ENCODE data around the gene DPY19L3.
"Not testable (repeated sequence)": the region's sequence is repeated elsewhere in the genome, so short reads cannot be mapped to it uniquely, and the experiment has no call there.

The DPY19L3 gene

DNA sequence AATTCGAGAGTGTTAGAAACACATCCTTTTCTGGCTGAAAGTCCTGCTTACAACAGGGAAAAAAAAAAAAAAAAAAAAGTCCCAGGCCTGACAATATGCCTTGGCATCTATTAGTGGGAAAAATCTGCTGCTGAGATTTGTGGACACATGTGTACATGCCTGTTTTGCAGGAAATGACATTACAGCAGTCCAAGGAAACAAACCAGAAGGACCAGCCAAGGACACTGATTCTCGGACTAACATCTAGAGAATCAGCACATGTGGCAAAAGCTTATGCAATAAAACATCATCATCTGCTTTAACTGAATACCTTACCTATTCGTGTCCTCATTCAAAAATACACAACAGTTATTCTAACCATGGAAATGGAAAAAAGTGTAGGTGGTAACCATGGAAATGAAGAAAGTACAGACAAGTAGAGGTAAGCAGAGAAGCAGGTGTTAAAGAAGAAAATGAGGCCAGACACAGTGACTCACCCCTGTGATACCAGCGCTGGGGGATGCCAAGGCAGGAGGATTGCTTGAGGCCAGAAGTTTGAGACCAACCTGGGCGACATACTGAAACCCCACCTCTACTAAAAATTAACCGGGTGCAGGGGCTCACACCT, 9.4 kb upstream of the DPY19L3 start:
- DNase-seq (ENCODE audit: low read depth) = no peak

DNA sequence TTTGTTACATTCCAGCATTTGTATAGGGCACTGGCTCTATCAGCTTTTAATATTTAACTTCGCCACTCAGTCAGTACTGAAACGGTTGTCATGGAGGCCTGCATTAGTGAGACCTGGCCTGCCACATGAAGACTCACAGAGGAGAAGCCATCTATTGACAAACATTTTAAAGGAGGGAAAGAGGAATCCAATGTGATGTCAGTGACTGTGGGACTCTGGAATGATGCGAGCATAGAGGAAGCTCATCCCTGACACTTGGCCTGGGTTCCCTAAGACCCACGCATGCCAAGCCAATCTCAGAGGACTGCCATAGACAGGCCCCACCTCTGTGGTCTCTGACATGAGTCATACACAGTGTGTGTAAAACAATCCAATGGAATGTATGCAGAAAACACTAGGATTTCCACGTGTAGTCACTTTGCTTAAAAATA, 7.9 kb upstream of the DPY19L3 start:
- no peak for DNase-seq (ENCODE audit: low read depth)

DNA sequence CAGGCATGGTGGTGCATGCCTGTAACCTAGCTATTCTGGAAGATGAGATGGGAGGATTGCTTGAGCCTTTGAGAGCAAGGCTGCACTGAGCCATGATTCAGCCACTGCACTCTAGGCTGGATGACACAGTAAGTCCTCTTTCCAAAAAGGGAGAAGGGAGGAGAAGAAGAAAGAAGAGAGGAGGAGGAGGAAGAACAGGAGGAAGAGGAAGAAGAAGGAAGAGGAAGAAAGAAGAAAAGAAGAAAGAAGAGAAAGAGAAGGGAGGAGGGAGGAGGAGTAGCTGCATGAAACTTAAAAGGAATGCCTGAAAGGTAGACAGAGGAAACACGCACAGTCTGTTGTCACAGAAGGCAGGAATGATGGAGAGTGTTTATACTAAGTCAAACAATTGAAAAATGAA, 3.6 kb upstream of the DPY19L3 start:
- DNase-seq (ENCODE audit: low read depth) = no peak

DNA sequence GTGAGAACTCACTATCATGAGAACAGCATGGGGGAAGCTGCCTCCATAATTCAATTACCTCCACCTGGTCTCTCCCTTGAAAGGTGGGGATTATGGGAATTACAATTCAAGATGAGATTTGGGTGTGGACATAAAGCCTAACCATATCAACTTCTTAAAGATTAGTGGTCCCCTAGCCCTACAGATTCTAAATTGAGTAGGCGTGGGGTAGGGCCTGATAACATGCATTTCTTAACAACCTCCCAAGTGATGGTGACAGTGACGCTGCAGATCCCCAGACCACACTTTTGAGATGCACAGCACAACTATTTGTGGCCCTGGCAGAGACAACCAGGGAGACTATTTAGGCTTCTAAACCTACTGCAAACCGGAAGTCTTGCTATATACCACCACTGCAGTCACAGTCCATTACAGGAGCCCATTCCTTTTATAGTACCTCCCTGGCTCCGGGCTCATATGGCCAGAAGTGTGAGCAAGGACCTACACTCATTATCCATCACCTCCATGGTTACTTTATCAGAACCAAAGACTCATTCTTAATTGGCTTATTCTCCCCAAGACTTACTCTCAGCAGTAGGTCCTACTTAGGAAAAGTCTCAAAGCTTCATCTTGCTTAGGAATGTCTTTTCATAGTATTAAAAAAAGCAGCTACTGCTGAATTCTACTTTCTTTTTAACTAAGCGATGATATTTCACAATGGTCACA, 2.1 kb upstream of the DPY19L3 start:
- no peak for DNase-seq (ENCODE audit: low read depth)

DNA sequence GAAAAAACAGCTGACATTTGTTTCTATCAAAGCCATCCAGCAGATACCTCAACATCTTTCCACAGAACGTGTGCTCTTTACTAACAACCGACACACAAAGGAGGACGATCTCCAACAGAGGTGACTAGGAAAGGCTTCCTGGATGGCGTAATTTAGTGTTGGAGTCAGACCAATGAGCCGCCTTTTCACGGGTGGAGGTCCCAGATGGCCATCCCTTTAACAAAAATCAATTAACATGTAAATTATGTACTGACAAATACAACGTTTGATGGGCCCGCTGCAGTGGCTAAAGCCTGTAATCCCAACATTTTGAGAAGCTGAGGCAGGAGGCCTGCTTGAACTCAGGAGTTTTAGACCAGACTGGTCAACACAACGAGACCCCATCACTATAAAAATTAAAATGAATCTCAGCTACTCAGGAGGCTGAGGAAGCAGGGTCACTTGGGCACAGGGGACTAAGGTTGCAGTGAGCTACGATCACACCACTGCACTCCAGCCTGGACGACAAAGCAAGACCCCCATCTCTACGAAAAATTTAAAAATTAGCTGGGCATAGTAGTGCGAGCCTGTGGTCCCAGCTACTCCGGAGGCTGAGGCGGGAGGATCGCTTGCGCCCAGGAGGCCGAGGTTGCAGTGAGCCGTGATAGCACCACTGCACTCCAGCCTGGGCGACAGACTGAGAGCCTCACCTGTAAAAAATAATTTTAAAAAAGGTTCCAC, 1.2 kb upstream of the DPY19L3 start:
- DNase-seq (ENCODE audit: low read depth) = no peak

DNA sequence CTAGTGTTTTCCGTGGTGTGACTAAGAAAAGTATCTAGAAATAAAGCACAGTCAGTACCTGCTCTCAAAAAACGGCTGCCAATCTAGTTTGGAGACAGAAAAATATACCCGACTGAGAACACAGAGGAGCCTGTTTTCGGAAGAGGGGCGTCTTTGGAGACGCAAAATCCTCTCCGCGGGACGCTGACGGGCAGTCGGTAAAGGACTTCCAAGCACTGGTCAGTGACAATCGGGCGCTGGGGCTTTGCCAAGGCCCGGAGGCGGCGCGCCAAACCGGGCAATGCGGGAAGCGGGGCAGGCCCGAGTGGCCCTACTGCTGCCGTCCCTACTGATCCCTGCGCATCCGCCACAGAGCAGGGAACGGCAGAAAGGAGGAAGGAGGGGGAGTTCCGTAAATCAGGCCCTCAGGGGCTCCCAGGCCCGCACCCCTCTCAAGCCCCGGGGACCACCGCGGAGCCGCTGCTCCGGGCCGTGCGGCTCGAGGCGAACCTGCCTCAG, 588 bp upstream of the DPY19L3 start:
- DNase-seq (ENCODE audit: low read depth) = no peak

DNA sequence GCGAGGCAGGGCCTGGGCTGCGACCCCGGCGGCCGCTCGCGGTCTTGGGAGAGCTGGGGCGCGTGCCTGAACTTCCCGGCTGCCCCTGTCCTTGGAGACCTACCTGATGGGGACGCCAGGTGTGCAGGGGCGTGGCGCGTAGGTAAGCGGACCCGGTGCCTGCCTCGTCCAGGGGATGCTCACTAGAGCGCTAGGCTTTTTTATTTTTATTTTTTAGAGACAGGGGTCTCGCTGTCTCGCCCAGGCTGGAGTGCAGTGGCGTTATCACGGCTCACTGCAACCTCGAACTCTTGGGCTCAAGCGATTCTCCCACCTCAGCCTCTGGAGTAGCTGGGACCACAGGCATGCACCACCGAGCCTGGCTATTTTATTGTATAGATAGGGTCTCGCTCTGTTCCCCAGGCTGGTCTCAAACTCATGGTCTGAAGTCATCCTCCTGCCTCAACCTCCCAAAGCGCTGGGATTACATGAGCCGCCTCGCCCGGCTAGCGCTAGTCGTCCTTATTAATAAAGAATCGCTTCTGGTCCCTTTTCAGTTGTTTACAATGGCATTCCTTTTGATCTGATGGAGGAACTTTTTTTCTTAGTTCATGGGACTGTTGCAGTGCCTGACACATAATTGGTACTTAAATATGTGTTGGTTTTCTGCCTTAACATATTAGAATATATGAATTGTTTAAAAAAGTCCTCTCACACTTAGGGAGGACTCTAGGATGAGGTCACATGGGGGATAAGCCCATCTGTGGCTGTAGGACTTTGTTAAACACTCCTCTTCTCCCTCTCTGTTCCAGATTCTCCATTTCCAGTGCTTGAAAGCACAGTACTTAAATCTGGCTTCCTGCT, 812 bp downstream of the DPY19L3 start:
- no peak for DNase-seq (ENCODE audit: low read depth)

DNA sequence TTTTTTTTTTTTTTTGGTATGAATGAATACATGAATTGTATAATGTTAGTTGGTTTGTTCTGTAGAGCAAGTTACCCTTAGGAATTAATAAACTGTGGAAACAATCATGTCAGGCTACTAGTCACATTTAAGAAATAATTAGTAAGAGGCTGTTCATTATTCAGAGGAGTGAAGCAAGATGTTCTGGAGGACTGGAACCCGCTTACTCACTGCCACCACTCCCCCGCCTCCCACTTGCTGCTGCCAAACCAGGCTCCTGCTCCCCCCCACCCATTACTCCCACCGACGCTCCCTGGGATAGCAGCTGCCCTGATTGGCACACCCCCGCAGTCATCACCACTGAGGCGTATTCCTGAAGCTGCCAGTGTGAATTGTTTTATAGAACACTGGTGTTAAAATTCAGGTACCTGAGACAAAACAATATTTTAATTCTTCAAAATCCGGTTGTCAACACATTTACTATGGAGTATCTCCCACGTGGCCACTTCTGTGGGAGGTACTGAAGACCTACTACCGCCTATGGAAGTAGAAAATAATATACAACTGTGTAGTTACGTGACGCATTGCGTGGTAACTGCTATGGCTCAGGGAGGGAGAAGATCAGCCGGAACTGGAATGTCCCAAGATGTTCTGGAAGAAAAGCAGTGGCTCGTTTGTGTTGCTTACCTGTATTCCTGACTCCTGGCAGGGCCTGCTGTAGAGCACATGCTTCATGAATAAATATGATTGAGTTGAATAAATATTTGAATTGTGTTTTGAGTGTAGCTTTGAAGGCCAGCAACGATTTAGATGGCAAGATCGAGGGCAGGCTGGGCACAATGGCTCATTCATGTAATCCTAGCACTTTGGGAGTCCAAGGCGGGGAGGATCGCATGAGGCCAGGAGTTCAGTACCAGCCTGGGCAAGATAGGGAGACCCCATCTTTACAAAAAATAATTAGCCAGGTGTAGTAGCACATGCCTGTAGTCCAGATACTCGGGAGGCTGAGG, 1.7 kb downstream of the DPY19L3 start:
- no peak for DNase-seq (ENCODE audit: low read depth)

DNA sequence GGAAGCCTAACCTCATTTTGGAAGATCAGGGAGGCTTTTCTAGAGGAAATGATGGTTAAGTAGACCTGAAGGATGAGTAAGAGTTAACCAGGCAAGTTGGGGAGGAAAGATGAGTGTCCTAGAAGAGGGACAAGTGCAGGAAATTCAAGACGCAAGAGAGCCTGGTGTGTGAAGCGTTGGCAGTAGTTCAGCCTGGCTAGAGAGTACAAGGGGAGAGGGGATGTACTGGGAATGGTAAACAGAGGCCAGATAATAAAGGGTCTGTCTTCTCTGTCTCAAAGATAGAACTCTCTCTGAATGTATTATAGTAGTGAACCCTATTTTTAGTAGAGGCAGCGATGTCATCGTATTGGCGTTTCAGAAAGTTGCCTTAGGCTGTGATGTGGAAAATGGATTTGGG, 9.7 kb downstream of the DPY19L3 start:
- DNase-seq (ENCODE audit: low read depth) = no peak

DNA sequence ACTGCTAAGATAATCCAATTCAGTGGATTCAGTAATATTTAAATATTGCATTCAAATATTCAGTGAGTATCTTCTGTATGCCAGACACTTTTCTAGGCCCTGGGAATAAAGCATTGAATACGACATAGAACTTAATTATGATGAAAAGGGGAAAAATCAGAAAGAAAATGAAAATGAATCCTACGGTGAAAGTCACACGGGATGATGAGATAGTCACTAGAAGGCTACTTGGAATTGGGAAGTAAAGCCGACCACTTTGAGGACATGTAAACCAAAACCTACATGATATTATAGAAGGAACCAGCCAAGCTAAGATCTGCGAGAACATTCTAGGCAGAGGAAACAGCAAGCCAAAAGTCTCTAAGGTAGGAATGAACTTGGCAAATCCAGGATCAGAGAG, 10.1 kb downstream of the DPY19L3 start:
- no peak for DNase-seq (ENCODE audit: low read depth)

DNA sequence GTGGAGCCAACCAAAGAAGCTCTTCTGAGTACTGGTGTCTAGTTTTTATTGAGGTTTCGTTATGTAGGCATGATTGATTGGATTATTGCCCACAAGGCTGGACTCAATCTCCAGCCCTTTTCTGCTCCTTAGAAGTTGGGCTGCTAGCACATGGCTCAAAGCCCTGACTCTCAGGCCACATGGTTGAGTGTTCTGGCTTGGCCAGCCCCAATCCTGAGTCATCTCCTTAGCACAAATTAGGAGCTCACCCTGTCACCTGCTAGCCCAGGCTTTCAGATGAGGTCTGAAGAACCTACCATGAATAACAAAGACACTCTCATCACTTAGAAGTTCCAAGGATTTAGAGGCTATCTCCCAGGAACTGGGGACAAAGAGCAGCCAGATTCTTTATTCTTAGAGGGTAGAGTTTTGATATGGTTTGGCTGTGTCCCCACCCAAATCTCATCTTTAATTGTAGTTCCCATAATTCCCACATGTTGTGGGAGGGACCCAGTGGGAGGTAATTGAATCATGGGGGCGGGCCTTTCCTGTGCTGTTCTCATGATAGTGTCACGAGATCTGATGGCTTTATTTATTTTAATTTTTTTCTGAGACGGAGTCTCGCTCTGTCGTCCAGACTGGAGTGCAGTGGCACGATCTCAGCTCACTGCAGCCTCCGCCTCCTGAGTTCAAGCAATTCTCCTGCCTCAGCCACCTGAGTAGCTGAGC, 11.3 kb downstream of the DPY19L3 start:
- no peak for DNase-seq (ENCODE audit: low read depth)

DNA sequence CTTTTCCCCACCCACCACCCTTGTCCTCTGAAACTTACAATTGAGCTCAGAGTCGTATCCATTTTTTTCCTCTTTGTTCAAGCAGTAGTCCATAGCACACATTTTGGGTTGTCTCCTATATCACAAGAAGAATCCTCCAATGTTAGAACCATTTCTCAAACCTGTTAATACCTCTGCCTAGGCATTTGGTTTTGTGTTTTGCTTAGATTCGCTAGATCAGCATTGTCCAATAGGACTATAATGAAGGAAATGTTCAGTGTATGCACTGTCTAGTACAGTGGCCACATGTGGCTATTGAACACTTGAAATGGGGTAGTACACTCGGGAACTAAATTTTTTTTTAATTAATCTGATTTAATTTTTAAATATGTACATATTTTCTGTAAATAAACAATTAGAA, 12.6 kb downstream of the DPY19L3 start:
- DNase-seq (ENCODE audit: low read depth) = no peak

DNA sequence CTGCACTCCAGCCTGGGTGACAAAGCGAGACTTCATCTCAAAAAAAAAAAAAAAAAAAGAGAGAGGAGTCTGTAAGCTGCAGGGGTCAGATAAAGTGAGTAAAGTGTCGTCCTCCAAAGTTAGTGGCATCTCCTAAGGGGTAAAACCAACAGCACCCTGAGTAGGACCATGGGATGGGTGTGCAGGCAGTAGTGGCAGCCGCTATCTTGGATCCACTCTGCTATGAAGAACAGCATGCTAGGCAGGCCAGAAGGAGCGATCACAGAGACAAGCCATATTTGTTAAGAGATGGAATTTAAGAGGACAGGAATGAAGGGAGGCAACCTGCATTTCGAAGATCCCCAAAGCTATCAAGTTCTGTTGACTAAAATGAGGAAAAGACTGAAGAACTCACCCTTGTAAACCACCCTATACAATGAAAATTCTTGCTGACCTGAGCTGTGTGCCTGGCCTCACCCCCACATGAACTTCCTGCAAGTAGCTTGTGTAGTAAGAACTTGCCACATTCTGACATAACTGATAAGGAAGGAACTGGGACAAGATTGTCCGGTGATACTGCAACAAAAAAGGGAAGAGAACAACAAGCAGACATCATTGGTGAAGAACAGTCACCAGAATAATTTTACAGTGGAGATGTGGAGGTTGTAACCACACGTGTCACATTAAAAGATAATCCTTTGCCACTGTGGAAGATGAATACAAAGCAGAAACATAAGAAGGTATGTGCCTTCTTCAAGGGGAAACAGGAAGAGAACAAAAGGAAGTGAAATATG, 16.2 kb downstream of the DPY19L3 start:
- DNase-seq (ENCODE audit: low read depth) = no peak

DNA sequence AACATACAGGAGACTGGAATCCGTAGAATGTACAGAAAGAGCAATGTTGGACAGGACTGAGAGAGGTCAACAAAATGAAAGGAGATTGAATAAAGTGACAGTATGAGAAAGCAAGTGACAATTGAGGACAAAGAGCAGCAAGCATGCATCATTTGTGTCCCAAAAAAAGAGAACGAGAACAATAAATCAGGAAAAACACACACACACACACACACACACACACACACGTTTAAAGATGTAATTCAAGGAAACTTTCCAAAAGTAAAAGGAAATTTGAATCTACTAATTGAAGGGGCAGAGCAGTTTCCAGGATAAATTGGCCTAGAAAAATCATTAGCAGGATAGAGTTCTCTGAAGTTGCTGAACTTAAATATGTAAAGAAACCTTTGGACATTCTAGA, 16.9 kb downstream of the DPY19L3 start:
- DNase-seq (ENCODE audit: low read depth) = no peak

DNA sequence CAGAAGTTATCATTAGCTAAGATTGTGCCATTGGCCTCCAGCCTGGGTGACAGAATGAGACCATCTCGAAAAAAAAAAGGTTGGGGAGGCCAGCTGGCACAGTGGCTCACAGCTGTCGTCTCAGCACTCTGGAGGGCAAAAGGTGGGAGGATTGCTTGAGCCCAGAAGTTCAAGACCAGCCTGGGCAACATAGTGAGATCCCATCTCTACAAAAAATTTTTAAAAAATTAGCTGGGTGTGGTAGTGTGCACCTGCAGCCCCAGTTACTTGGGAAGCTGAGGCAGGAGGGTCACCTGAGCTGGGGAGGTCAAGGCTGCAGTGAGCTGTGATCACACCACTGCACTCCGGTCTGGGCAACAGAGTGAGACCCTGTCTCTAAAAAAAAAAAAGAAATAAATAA, 18.4 kb downstream of the DPY19L3 start:
- DNase-seq (ENCODE audit: low read depth) = not testable (repeated sequence)

DNA sequence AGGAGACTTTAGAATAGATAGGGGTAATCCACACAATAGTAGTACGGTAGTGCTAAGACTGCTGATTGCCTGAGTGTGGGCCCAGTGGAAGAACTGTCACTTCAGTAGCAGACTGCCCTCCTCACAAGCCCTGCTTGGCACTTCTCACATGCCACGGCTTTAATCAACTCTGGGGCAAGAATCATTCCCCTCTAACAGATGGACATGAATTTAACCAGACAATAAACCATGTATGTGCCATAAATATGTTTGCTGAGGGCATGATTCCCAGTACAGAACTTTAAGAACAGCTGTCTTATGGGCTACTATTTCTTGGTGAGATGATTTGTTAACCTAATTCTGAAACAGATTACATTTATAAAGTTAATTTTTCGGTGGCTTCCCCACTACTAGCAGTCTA, 22.0 kb downstream of the DPY19L3 start:
- no peak for DNase-seq (ENCODE audit: low read depth)

DNA sequence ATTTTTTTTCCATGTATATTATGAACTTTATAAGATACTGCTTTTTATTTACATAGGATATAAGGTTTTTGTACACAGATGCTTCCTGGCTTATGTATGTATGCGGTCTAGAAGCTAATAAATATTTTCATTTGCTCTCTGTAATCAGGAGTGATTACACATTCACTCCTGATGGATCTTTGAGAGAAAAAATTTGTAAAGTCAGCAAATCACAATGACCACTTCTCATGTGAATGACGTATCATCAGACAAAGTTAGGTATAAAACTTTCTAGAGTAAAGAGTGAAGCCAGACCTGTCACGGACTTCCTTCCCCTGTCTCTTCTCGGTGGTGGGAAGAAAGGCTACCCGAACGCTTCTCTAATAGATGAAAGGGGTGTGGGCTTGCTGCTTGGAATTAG, 31.1 kb downstream of the DPY19L3 start:
- DNase-seq (ENCODE audit: low read depth) = no peak

DNA sequence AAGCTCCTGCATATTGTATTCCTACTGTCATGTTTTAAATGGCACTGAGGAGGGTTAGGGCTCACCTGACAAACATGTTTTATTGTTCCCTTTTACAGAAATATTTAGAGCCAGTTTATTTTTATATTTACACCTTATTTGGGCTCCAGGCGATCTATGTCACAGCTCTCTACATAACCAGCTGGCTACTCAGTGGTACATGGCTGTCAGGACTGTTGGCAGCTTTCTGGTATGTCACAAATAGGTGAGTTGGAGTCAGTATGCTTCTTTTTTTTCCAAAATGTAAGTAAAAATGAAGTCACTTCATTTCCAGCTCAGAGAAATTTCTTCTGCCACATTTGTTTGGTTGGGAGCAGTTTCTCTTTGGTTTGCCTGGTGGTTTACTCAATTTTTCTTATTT, 31.5 kb downstream of the DPY19L3 start:
- DNase-seq (ENCODE audit: low read depth) = no peak

DNA sequence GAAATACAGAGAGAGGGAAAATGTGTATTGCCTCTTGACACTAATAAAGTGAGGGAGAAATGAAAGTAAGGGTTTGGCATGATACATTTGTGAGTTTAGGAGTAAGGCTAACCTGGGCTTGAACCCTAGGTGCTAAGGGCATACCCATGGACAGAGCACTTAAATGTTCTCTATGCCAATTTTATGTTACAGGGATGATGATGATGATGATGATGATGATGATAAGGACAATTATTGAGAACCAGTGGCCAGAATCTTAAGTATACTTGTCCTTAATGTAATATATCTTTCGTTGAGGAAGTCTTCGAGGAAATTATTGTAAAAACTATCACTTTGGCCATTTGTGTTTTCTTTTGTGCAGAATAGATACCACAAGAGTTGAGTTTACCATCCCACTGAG, 33.2 kb downstream of the DPY19L3 start:
- DNase-seq (ENCODE audit: low read depth) = no peak

DNA sequence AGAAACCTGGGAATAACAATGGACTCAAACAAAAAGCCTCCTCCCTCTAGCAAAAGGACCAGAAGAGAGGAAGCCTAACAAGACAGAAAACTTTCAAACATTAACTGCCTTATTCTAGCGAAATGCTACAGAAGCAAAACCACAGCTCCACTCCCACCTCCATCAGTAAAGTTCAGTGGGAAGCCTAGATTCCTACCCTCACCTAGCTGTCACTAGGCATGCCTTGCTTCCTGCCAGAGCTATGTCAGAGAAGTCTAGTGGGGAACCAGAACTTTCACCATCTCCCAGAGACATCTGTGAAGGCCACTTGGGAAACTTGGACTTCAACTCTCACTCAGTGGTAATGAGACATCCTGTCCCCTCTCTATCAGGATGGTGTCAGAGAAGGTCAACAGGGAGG, 37.1 kb downstream of the DPY19L3 start:
- DNase-seq (ENCODE audit: low read depth) = no peak
